NT2/D1 (cell line): ENCODE measurements around the gene ANXA11.
"Not testable (repeated sequence)": the region's sequence is repeated elsewhere in the genome, so short reads cannot be mapped to it uniquely, and the experiment has no call there.

ENCODE experiments used
- DNase-seq: peaks from one replicate; pipeline ENCODE4 v3.0.0-alpha.2; 2011; ENCODE audit warnings: low read depth, low spot score
- H3K27me3 ChIP-seq: 2 replicates; pipeline ENCODE4 v1.6.0; 2011; ENCODE audit warnings: mild to moderate bottlenecking; ENCODE audit not compliant: insufficient read length, insufficient read depth
- H3K36me3 ChIP-seq: 2 replicates; pipeline ENCODE4 v1.6.1; 2011; ENCODE audit warnings: mild to moderate bottlenecking, low read length, mixed read lengths; ENCODE audit not compliant: insufficient read depth, insufficient read length
- H3K4me1 ChIP-seq: 2 replicates; pipeline ENCODE4 v1.5.1; 2011; ENCODE audit not compliant: insufficient read depth, insufficient read length
- H3K4me3 ChIP-seq: 2 replicates; pipeline ENCODE4 v1.5.1; 2011; ENCODE audit warnings: low read depth; ENCODE audit not compliant: insufficient read length
- H3K9ac ChIP-seq: 2 replicates; pipeline ENCODE4 v1.6.0; 2011; ENCODE audit warnings: low read depth; ENCODE audit not compliant: insufficient read length
- H3K9me3 ChIP-seq: 2 replicates; pipeline ENCODE4 v1.5.1; 2011; ENCODE audit warnings: mild to moderate bottlenecking, low read length; ENCODE audit not compliant: insufficient read depth
- SUZ12 ChIP-seq: IDR thresholded peaks from 2 replicates; pipeline ENCODE4 v1.6.1; 2011; ENCODE audit not compliant: insufficient read length, insufficient read depth; ENCODE audit errors: extremely low read depth
- YY1 ChIP-seq: IDR thresholded peaks from 2 replicates; pipeline ENCODE4 v1.6.1; 2011; ENCODE audit not compliant: insufficient read length, insufficient read depth
- ZNF274 ChIP-seq: IDR thresholded peaks from 2 replicates; pipeline ENCODE4 v1.6.1; 2011; ENCODE audit warnings: mild to moderate bottlenecking, low read depth, low read length

ANXA11 gene

DNA sequence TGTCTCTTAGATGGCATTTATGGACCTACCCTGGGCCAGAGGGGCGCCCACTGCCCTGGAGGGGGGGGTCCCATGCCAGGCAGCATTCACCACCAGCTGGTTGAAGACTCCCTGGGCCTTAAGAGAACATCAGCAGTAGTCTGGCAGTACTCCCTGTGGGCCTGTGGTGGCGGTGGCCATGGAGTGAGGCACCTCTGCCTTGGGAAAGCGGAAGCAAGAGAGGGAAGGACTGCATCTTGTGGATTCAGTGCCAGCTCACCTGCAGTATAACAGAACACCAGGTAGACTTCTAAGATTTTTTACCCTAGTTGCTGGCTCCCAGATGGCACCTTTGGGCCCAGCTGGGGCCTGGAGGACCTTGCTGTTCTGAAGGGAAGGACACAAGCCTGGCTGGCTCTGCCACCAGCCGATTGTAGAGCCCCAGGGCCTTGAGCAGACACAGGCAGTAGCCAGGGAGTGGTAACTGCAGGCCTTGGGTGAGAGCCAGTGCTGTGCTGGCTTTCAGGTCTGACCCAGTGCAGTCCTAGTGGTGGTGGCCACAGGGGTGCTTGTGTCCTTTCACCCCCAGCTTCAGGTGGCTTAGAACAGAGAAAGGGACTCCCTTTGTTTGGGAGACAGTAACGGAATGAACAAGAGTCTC is 57.1 kb downstream of the ANXA11 start:
- no peak for DNase-seq
- TF ChIP-seq YY1 (no peak), SUZ12 (no peak), ZNF274 (no peak)
- peaks cover 15% of the 10 kb centered on the region for H3K36me3 ChIP-seq

GRCh38 chr10:80146918-80147317 is 58.4 kb downstream of the ANXA11 start:
- no peak for DNase-seq
- H3K4me3 ChIP-seq, result no peak overlapping the region
- H3K9ac ChIP-seq, result no peak overlapping the region
- H3K27me3 ChIP-seq, result no peaks in the 10 kb centered on the region
- peaks cover 2% of the 10 kb centered on the region for H3K4me1 ChIP-seq
- TF ChIP-seq SUZ12 (no peak), ZNF274 (no peak), YY1 (no peak)
- peaks cover 3% of the 10 kb centered on the region for H3K36me3 ChIP-seq
- H3K9me3 ChIP-seq, result no peaks in the 10 kb centered on the region

More for the DNA sequence above, 57.1 kb downstream of the ANXA11 start:
- H3K4me3 ChIP-seq, result no peak overlapping the region
- H3K9me3 ChIP-seq, result no peaks in the 10 kb centered on the region
- no peaks in the 10 kb centered on the region for H3K27me3 ChIP-seq
- no peak overlapping the region for H3K9ac ChIP-seq
- H3K4me1 ChIP-seq, result no peaks in the 10 kb centered on the region

DNA sequence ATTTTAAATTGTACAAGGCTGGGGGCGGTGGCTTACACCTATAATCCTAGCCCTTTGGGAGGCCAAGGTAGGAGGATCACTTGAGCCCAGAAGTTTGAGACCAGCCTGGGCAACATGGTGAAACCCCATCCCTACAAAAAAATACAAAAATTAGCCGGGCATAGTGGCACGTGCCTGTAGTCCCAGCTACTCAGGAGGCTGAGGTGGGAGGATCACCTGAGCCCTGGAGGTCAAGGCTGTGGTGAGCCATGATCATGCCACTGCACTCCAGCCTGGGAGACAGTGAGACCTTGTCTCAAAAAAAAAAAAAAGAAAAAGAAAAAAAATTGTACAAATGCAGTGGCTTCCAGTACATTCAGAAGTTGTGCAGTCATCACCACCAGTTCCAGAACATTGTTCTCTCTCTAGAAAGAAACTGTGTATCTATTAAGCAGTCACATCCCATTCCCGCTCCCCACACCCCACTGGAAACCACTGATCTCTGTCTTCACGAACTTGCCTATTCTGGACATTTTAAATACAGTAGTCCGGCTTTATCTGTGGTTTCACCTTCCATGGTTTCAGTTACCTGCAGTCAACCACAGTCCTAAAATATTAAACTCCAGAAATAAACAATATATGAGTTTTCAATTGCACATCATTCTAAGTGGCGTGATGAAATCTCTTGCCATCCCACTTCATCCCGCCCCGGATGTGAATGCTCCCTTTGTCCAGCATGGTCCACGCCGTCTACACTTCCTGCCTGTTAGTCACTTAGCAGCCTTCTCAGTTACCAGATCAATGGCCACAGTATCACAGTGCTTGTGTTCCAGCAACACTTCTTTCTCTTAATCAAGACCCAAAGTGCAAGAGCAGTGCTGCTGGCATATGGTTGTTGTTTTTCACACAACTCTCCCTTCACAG is 59.7 kb downstream of the ANXA11 start:
- not testable (repeated sequence) for H3K9ac ChIP-seq, H3K4me1 ChIP-seq, H3K36me3 ChIP-seq, DNase-seq, H3K27me3 ChIP-seq, H3K4me3 ChIP-seq, H3K9me3 ChIP-seq

- H3K9ac ChIP-seq, result no peak overlapping the region
- no peaks in the 10 kb centered on the region for H3K27me3 ChIP-seq
- no peaks in the 10 kb centered on the region for H3K36me3 ChIP-seq
- no peak overlapping the region for H3K4me3 ChIP-seq
- TF ChIP-seq YY1 (no peak), SUZ12 (no peak), ZNF274 (no peak)
- no peaks in the 10 kb centered on the region for H3K9me3 ChIP-seq
- DNase-seq, result no peak
- H3K4me1 ChIP-seq, result peaks cover 2% of the 10 kb centered on the region
These were observed 60.6 kb downstream of the ANXA11 start for GRCh38 chr10:80144696-80145131.

DNA sequence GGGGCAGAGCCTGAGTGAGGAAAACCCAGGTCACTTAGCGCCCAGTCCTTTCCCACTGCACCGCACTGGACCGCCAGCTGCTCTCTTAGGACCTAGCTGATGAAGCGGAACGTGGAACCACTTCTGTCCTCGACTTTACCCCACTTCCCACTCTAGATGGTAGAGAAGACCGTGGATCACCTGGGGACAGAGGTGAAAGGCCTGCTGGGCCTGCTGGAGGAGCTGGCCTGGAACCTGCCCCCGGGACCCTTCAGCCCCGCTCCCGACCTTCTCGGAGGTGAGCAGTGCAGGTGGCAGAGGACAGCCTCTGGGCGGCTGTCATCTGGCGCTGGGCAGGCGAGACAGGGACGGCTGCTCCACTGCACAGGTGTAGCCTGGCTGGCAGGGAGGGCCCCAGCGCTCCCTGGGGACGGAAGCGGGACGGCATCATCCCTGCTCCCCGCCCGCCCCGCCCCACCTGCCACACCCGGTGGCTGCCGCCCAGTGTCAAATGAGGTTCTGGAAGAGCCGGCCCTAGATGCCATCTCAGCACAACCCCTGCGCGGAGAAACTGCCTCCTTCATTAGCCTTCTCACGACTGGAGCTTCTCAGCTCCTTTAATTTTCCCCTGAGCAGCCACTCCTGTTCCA is 61.2 kb downstream of the ANXA11 start:
- H3K4me3 ChIP-seq, result no peak overlapping the region

DNA sequence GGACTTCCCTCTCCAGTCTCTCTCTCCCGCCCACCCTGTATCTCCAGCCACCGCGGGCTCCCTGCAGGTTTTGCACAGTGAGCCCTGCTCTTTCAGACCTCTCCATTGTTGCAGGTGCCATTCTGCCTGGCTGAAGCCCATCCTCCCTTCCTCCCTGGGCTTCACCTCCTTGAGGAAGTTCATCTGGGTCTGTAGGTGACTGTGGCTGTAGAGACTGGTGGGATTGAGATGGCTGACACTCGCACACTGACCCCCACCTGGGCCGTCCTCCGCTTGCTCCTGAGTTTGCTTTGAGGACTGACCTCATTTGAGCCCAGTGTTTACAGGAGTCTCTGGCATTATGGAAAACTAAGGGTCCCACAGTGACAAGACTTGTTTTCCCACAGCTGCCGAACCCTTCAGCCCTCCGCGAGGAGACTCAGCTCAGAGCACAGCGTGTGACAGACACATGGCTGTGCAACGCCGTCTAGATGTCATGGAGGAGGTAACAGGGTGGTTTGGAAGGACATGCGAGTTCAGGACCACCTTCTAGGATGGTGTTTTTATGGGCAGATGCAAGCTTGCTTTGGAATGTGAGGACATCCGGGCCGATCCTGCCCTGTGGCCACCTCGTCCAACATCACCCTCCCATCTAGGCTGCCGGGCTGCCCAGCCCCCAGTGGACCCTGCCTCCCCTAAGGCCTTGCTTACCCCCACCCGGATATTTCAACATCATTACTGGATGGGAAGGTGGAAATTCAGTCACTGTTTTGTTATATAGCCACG is 63.5 kb downstream of the ANXA11 start:
- Histone ChIP-seq H3K27me3 (no peaks in the 10 kb centered on the region), H3K4me1 (peaks cover 2% of the 10 kb centered on the region), H3K4me3 (no peak overlapping the region), H3K36me3 (no peaks in the 10 kb centered on the region), H3K9me3 (no peaks in the 10 kb centered on the region), H3K9ac (no peak overlapping the region)
- DNase-seq, result no peak
- TF ChIP-seq SUZ12, result no peak
- TF ChIP-seq YY1, result no peak
- TF ChIP-seq ZNF274, result no peak

More for the DNA sequence above, 61.2 kb downstream of the ANXA11 start:
- TF ChIP-seq YY1, result no peak
- no peak for TF ChIP-seq SUZ12
- no peak for TF ChIP-seq ZNF274
- peaks cover 2% of the 10 kb centered on the region for H3K4me1 ChIP-seq
- H3K27me3 ChIP-seq, result no peaks in the 10 kb centered on the region
- H3K36me3 ChIP-seq, result no peaks in the 10 kb centered on the region
- H3K9ac ChIP-seq, result no peak overlapping the region
- H3K9me3 ChIP-seq, result no peaks in the 10 kb centered on the region
- DNase-seq, result no peak
